SK-N-SH (cell line): Measurements from ENCODE around the gene ZBTB16. TPM values are rescaled to one million over a fixed set of nuclear protein-coding genes. Genes with fewer than 3 reads are reported as not detected.

ENCODE experiments used
- CTCF ChIA-PET: fragments of 300-600, 350-600 bp; formaldehyde crosslinking; extraction: SDS; loops from one replicate; lab custom pipeline; 2021; lab: Yijun Ruan, JAX
- POLR2A ChIA-PET: fragments of 350-600 bp; sonication (Branson Sonifier 250); formaldehyde crosslinking; extraction: SDS; loops from one replicate; lab custom pipeline; 2020; ENCODE audit warnings: antibody characterized with exemption, inconsistent platforms; lab: Yijun Ruan, JAX
- DNase-seq: peaks from one replicate; pipeline ENCODE4 v3.0.0; 2012
- H2AFZ ChIP-seq: fragments of 200-600 bp; sonication (generic); 2 replicates; pipeline ENCODE4 v1.8.1; 2016; ENCODE audit warnings: antibody characterized with exemption, mild to moderate bottlenecking, low read depth
- H3F3A ChIP-seq: fragments of 200-600 bp; sonication (generic); replicated peaks from 2 replicates; pipeline ENCODE3; 2016; ENCODE audit warnings: antibody characterized with exemption, mild to moderate bottlenecking; ENCODE audit not compliant: insufficient read depth
- H3K27ac ChIP-seq, 2 experiments: fragments of 200-500 bp in 1 of 2; fragments of 200-600 bp in 1 of 2; sonication (Bioruptor generic) in 1 of 2; sonication (generic), shearing (Covaris generic) in 1 of 2; 2 replicates each; pipeline versions ENCODE4 v1.5.1 to v1.6.1; 2014 to 2016; ENCODE audit warnings: low read depth in 2 of 2, inconsistent platforms in 1 of 2, low read length in 1 of 2, mild to moderate bottlenecking in 1 of 2, mixed read lengths in 1 of 2
- H3K27me3 ChIP-seq: fragments of 200-600 bp; sonication (generic), shearing (Covaris generic); 2 replicates; pipeline ENCODE4 v1.6.1; 2016; ENCODE audit warnings: mixed run types; ENCODE audit not compliant: insufficient read depth
- H3K36me3 ChIP-seq, 2 experiments: fragments of 200-500 bp in 1 of 2; fragments of 200-600 bp in 1 of 2; sonication (Bioruptor generic) in 1 of 2; sonication (generic) in 1 of 2; replicated peaks in 1 of 2; 2 replicates each; pipeline versions ENCODE3 to v1.5.1; 2014 to 2016; ENCODE audit warnings: low read length in 1 of 2, mild to moderate bottlenecking in 1 of 2; ENCODE audit not compliant: insufficient read depth in 2 of 2, control insufficient read depth in 1 of 2
- H3K4me1 ChIP-seq, 2 experiments: fragments of 200-500 bp in 1 of 2; fragments of 200-600 bp in 1 of 2; sonication (Bioruptor generic) in 1 of 2; sonication (generic), shearing (Covaris generic) in 1 of 2; 2 replicates each; pipeline versions ENCODE4 v1.5.1 to v1.6.1; 2014 to 2016; ENCODE audit warnings: low read depth in 1 of 2, low read length in 1 of 2, mixed run types in 1 of 2; ENCODE audit not compliant: insufficient read depth in 2 of 2, control insufficient read depth in 1 of 2
- H3K4me2 ChIP-seq: fragments of 200-600 bp; sonication (generic), shearing (Covaris generic); 2 replicates; pipeline ENCODE4 v1.6.1; 2017; ENCODE audit warnings: mixed run types
- H3K4me3 ChIP-seq, 2 experiments: fragments of 200-500 bp in 1 of 2; fragments of 200-600 bp in 1 of 2; sonication (Bioruptor generic) in 1 of 2; sonication (generic), shearing (Covaris generic) in 1 of 2; 2 replicates each; pipeline versions ENCODE4 v1.5.1 to v1.8.1; 2014 to 2016; ENCODE audit warnings: low read depth in 2 of 2, inconsistent platforms in 1 of 2, low read length in 1 of 2, mild to moderate bottlenecking in 1 of 2, mixed read lengths in 1 of 2, moderate library complexity in 1 of 2
- H3K79me2 ChIP-seq: fragments of 200-600 bp; sonication (generic); 2 replicates; pipeline ENCODE4 v1.8.1; 2017; ENCODE audit warnings: mild to moderate bottlenecking; ENCODE audit not compliant: insufficient read depth
- H3K9ac ChIP-seq: fragments of 200-600 bp; sonication (generic); 2 replicates; pipeline ENCODE4 v1.6.1; 2017; ENCODE audit warnings: mixed run types
- H3K9me2 ChIP-seq: fragments of 200-600 bp; sonication (generic); 2 replicates; pipeline ENCODE4 v1.6.1; 2017; ENCODE audit warnings: mixed run types
- H3K9me3 ChIP-seq: fragments of 200-600 bp; sonication (generic); 2 replicates; pipeline ENCODE4 v1.6.1; 2017; ENCODE audit warnings: mixed run types, mild to moderate bottlenecking, moderate library complexity
- H4K20me1 ChIP-seq: fragments of 200-600 bp; sonication (generic); 2 replicates; pipeline ENCODE4 v1.6.1; 2017; ENCODE audit warnings: mild to moderate bottlenecking, mixed run types; ENCODE audit not compliant: insufficient read depth
- EZH2phosphoT487 ChIP-seq: fragments of 200-600 bp; sonication (generic); IDR thresholded peaks from 2 replicates; pipeline ENCODE4 v1.6.1; 2017; ENCODE audit warnings: low read depth, mixed run types, mild to moderate bottlenecking, antibody characterized with exemption, moderate library complexity, borderline replicate concordance
- FOSL2 ChIP-seq: IDR thresholded peaks from 2 replicates; pipeline ENCODE4 v1.4.0; 2012; ENCODE audit warnings: low read depth, mild to moderate bottlenecking, moderate library complexity, borderline replicate concordance
- FOXJ3 ChIP-seq: sonication (generic); formaldehyde crosslinking; IDR thresholded peaks from 2 replicates; pipeline ENCODE4 v1.5.1; 2020; ENCODE audit warnings: mild to moderate bottlenecking, missing genetic modification reagents
- FOXM1 ChIP-seq: IDR thresholded peaks from 2 replicates; pipeline ENCODE4 v1.4.0; 2012; ENCODE audit warnings: low read depth, mild to moderate bottlenecking
- GATA2 ChIP-seq: sonication (generic); formaldehyde crosslinking; IDR thresholded peaks from 2 replicates; pipeline ENCODE4 v1.5.0; 2020; ENCODE audit warnings: mild to moderate bottlenecking, missing genetic modification reagents
- MEF2A ChIP-seq: IDR thresholded peaks from 2 replicates; pipeline ENCODE4 v1.4.0; 2012; ENCODE audit warnings: low read depth, borderline replicate concordance
- POLR2AphosphoS5 ChIP-seq: IDR thresholded peaks from 2 replicates; pipeline ENCODE4 v1.6.1; 2012; ENCODE audit warnings: low read depth, low read length
- RXRA ChIP-seq: IDR thresholded peaks from 2 replicates; pipeline ENCODE4 v1.4.0; 2012; ENCODE audit warnings: low read depth, mild to moderate bottlenecking, borderline replicate concordance
- TAF1 ChIP-seq: IDR thresholded peaks from 2 replicates; pipeline ENCODE4 v1.6.1; 2012; ENCODE audit warnings: low read depth, mild to moderate bottlenecking, low read length, moderate library complexity, borderline replicate concordance
- WGBS: methylation state at CpG from one replicate; pipeline ENCODE4 v1.1.6; 2017; ENCODE audit warnings: low lambda C conversion rate; 5-methylcytosine and 5-hydroxymethylcytosine counted together
- polyA plus RNA-seq, 3 experiments: library from polyadenylated mRNA; depleted of rRNA; stranded (reverse); fragments of >200 nt; gene quantifications; 2 replicates each; pipeline ENCODE4 v1.2.3, GENCODE V29; 2012
- TF ChIP-seq, protein P1 (sequence below): fragments of 200-600 bp; sonication (generic); IDR thresholded peaks from 2 replicates; pipeline ENCODE4 v1.6.1; 2017; ENCODE audit warnings: antibody characterized with exemption, mild to moderate bottlenecking, moderate library complexity
- TF ChIP-seq, protein P2 (sequence below): IDR thresholded peaks from 2 replicates; pipeline ENCODE4 v1.6.1; 2012; ENCODE audit warnings: mild to moderate bottlenecking, low read depth, low read length, moderate library complexity
- TF ChIP-seq, protein P3 (sequence below): IDR thresholded peaks from 2 replicates; pipeline ENCODE4 v1.4.0; 2012; ENCODE audit warnings: low read depth
- TF ChIP-seq, protein P4 (sequence below): IDR thresholded peaks from 2 replicates; pipeline ENCODE4; 2012
- TF ChIP-seq, protein P5 (sequence below): IDR thresholded peaks from 2 replicates; pipeline ENCODE4 v1.4.0; 2012; ENCODE audit warnings: low read depth, borderline replicate concordance

The ZBTB16 gene
- polyA plus RNA-seq, 1 of the 3 experiments (the other 2 are of a cell fraction), result not detected

DNA sequence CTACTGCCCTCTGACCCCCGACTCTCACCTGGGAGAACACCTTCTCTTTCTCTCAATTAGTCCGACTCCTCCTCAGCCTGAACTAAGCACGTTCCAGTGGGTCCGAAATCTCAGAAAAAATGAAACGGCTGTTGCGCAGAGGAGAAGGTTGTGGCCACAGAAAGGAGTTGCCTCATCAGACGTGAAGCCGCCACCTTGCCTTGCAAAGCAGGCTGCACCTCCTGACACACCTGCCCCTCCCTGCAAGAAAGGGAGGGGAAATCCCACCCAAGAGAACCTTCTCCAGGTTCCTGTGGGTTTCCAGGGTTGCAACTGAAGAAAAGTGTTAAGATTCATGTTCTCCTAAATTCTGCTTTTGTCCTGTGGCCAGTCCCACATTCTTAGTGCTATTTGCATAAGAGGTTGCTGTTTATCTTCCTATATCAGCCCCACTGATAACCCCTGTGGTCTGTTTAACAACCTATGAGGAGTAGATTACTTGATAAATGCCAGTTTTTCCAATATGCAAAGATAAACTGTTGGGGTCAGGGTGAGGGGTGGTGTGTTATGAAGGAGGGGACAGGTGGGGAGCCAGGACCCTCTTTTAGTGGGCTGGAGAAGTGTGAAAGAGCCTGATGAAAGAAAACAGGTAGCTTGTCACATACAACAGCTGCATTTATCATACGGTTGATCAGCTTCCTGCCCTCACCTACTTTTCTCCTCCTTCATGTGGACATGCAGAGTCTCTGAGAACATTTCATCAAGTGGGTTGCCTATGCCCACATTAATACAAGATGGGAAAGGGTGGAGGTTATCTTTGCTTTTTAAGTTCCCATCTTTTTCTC lies 18.2 kb downstream of the ZBTB16 start (continued):
- TF ChIP-seq, protein P1, sequence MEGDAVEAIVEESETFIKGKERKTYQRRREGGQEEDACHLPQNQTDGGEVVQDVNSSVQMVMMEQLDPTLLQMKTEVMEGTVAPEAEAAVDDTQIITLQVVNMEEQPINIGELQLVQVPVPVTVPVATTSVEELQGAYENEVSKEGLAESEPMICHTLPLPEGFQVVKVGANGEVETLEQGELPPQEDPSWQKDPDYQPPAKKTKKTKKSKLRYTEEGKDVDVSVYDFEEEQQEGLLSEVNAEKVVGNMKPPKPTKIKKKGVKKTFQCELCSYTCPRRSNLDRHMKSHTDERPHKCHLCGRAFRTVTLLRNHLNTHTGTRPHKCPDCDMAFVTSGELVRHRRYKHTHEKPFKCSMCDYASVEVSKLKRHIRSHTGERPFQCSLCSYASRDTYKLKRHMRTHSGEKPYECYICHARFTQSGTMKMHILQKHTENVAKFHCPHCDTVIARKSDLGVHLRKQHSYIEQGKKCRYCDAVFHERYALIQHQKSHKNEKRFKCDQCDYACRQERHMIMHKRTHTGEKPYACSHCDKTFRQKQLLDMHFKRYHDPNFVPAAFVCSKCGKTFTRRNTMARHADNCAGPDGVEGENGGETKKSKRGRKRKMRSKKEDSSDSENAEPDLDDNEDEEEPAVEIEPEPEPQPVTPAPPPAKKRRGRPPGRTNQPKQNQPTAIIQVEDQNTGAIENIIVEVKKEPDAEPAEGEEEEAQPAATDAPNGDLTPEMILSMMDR, result no peak
- TF ChIP-seq, protein P2, sequence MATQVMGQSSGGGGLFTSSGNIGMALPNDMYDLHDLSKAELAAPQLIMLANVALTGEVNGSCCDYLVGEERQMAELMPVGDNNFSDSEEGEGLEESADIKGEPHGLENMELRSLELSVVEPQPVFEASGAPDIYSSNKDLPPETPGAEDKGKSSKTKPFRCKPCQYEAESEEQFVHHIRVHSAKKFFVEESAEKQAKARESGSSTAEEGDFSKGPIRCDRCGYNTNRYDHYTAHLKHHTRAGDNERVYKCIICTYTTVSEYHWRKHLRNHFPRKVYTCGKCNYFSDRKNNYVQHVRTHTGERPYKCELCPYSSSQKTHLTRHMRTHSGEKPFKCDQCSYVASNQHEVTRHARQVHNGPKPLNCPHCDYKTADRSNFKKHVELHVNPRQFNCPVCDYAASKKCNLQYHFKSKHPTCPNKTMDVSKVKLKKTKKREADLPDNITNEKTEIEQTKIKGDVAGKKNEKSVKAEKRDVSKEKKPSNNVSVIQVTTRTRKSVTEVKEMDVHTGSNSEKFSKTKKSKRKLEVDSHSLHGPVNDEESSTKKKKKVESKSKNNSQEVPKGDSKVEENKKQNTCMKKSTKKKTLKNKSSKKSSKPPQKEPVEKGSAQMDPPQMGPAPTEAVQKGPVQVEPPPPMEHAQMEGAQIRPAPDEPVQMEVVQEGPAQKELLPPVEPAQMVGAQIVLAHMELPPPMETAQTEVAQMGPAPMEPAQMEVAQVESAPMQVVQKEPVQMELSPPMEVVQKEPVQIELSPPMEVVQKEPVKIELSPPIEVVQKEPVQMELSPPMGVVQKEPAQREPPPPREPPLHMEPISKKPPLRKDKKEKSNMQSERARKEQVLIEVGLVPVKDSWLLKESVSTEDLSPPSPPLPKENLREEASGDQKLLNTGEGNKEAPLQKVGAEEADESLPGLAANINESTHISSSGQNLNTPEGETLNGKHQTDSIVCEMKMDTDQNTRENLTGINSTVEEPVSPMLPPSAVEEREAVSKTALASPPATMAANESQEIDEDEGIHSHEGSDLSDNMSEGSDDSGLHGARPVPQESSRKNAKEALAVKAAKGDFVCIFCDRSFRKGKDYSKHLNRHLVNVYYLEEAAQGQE, result no peak
- no peak for TF ChIP-seq RXRA
- TF ChIP-seq, protein P3, sequence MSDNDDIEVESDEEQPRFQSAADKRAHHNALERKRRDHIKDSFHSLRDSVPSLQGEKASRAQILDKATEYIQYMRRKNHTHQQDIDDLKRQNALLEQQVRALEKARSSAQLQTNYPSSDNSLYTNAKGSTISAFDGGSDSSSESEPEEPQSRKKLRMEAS, result no peak
- TF ChIP-seq TAF1, result no peak
- TF ChIP-seq MEF2A, result no peak

DNA sequence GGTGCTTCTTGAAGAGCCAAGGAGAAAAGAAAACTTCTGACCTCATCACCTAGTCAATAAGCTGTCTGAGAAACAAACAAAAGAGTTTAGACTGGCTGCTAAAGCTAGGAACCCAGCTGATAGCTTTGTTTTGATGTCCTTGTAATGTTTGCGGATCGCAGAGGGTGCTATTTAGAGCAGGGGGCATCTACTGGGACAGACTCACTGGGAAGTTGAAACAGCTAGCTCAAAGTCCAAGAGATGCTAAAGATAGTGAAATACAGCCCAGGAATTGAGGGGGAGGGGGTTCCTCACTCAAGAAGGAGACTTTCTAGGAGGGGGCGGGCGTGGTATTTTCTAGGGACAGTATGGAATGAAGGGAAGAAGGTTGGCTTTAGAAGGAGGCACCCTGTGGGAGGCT lies 18.9 kb downstream of the ZBTB16 start:
- no peaks in the 10 kb centered on the region for H3K9me2 ChIP-seq
- no peak overlapping the region for H3K9ac ChIP-seq
- no peak for DNase-seq
- H3K27me3 ChIP-seq, result peaks cover 56% of the 10 kb centered on the region
- CTCF ChIA-PET, result interaction anchor here (0.9 kb wide), 1 partner anchor 13 kb away, joined by 4 read pairs; no protein-coding TSS in a partner anchor
- H3K9me3 ChIP-seq, result no peaks in the 10 kb centered on the region
- H3K4me3 ChIP-seq, result no peak overlapping the region
- H3K4me2 ChIP-seq, result no peak overlapping the region
- H3K27ac ChIP-seq, result no peak overlapping the region
- H3K79me2 ChIP-seq, result no peaks in the 10 kb centered on the region
- H3K36me3 ChIP-seq, result no peaks in the 10 kb centered on the region
- H3K4me1 ChIP-seq, result peaks cover 24 to 27% of the 10 kb centered on the region in 2 experiments; a peak in 3 of 4 replicates
- TF ChIP-seq POLR2AphosphoS5, result no peak
- TF ChIP-seq GATA2 (CRISPR knock-in tag), result no peak
- no peak for TF ChIP-seq FOSL2
- no peak for TF ChIP-seq FOXM1
- TF ChIP-seq, protein P4, sequence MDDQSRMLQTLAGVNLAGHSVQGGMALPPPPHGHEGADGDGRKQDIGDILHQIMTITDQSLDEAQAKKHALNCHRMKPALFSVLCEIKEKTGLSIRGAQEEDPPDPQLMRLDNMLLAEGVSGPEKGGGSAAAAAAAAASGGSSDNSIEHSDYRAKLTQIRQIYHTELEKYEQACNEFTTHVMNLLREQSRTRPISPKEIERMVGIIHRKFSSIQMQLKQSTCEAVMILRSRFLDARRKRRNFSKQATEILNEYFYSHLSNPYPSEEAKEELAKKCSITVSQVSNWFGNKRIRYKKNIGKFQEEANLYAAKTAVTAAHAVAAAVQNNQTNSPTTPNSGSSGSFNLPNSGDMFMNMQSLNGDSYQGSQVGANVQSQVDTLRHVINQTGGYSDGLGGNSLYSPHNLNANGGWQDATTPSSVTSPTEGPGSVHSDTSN, result no peak
- TF ChIP-seq, protein P3, result no peak
- TF ChIP-seq FOXJ3 (CRISPR knock-in tag), result no peak
- TF ChIP-seq, protein P5, sequence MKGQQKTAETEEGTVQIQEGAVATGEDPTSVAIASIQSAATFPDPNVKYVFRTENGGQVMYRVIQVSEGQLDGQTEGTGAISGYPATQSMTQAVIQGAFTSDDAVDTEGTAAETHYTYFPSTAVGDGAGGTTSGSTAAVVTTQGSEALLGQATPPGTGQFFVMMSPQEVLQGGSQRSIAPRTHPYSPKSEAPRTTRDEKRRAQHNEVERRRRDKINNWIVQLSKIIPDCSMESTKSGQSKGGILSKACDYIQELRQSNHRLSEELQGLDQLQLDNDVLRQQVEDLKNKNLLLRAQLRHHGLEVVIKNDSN, result no peak
- TF ChIP-seq EZH2phosphoT487, result no peak
- no peak overlapping the region for H2AFZ ChIP-seq
- WGBS, result 54% methylated on average over 4 of the region's 4 CpGs
- no peaks in the 10 kb centered on the region for H4K20me1 ChIP-seq
- POLR2A ChIA-PET, result no interaction called here
- no peaks in the 10 kb centered on the region for H3F3A ChIP-seq
